GM12891 (cell line): ENCODE measurements around the gene CCL5.

Experiments used
- PAX5 ChIP-seq: IDR thresholded peaks from 2 replicates; pipeline ENCODE4 v1.6.1; 2011; ENCODE audit warnings: low read length, moderate library complexity, mild to moderate bottlenecking; ENCODE audit not compliant: insufficient read depth, severe bottlenecking
- POLR2A ChIP-seq: IDR thresholded peaks from 2 replicates; pipeline ENCODE4 v1.6.1; 2011; ENCODE audit warnings: low read depth, low read length, control low read depth
- POLR2AphosphoS5 ChIP-seq: IDR thresholded peaks from 2 replicates; pipeline ENCODE4 v1.6.1; 2011; ENCODE audit warnings: low read depth, low read length, control low read depth
- SPI1 ChIP-seq: IDR thresholded peaks from 2 replicates; pipeline ENCODE4 v1.6.1; 2011; ENCODE audit warnings: low read depth, low read length, control low read depth
- TAF1 ChIP-seq: IDR thresholded peaks from 2 replicates; pipeline ENCODE4 v1.6.1; 2011; ENCODE audit warnings: low read depth, low read length, control low read depth

- TF ChIP-seq SPI1: no peak
- TF ChIP-seq TAF1: no peak
- no peak for TF ChIP-seq POLR2A
- no peak for TF ChIP-seq POLR2AphosphoS5
- no peak for TF ChIP-seq PAX5
Measured at GRCh38 chr17:35864853-35865252, 15.3 kb downstream of the CCL5 start.
